ENCODE data around the gene ANKRD45. TPM values are rescaled to one million over a fixed set of nuclear protein-coding genes. Genes with fewer than 3 reads are reported as not detected.

ANKRD45 gene
- total and polyA plus RNA-seq, 2 of the 8 experiments (the other 6 are each of a cell fraction or from before 2014, with no cell fraction given), result 0.41 to 2.8 TPM

DNA sequence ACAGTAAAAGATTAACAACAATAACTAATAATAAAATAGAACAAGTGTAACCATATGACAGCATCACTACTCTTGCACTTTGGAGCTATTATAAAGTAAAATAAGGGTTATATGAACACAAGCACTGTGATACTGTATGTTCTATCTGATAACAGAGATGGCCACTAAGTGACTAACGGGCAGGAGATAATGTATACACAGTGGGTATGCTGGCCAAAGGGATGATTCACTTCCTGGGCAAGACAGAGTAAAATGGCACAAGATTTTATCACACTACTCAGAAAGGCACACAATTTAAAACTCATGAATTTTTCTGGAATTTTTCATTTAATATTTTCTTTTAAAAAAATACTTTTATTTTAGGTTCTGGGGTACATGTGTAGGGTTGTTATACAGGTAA is 79.1 kb downstream of the ANKRD45 start:
- no peak overlapping the region for H2BK20ac ChIP-seq (ENCODE audit: low read length)
- H3K4me2 ChIP-seq (ENCODE audit: insufficient read depth in 1 of 2, low read depth in 2 of 2, low read length in 2 of 2), result no peak overlapping the region
- H3K23me2 ChIP-seq (ENCODE audit: low read depth, low read length), result no peaks in the 10 kb centered on the region
- H3K4me3 ChIP-seq (ENCODE audit: extremely low read depth in 1 of 4, insufficient read depth in 2 of 4, low read depth in 3 of 4, low read length in 4 of 4), result no peak overlapping the region
- no peak overlapping the region for H2BK5ac ChIP-seq (ENCODE audit: low read depth, low read length)
- no peak overlapping the region for H3K4ac ChIP-seq (replicated peaks; ENCODE audit: insufficient read length, low read depth, low read length)
- no peak overlapping the region for H3K18ac ChIP-seq (ENCODE audit: extremely low read depth, low read length)
- H3K4me1 ChIP-seq (replicated peaks in 1 of 4; ENCODE audit: control insufficient read depth in 3 of 4, insufficient read depth in 4 of 4, low read length in 3 of 4), result no peaks in the 10 kb centered on the region
- H2BK15ac ChIP-seq (ENCODE audit: low read length), result no peak overlapping the region
- 79% methylated on average over 1 of the region's 1 CpG; no CpG with 5 or more reads in 1 of the 2 experiments for WGBS, 2 experiments (ENCODE audit: extremely low coverage in 1 of 2, insufficient coverage in 1 of 2, insufficient read length in 1 of 2, insufficient replicate concordance in 2 of 2, low coverage in 1 of 2, low lambda C conversion rate in 2 of 2, missing lambda C conversion rate in 1 of 2)
- H2AK5ac ChIP-seq (ENCODE audit: low read depth, low read length), result no peak overlapping the region
- no peaks in the 10 kb centered on the region for H3K36me3 ChIP-seq (ENCODE audit: control insufficient read depth in 2 of 4, insufficient read depth in 4 of 4, low read length in 3 of 4)
- no peak overlapping the region for H2BK12ac ChIP-seq (ENCODE audit: low read depth, low read length)
- POLR2A ChIA-PET (ENCODE audit: partially characterized antibody), result no interaction called here
- FAIRE-seq (no peak), DNase-seq (ENCODE audit: low read depth in 1 of 2, low spot score in 2 of 2) (no peak)
- no peaks in the 10 kb centered on the region for H3K9me3 ChIP-seq (ENCODE audit: insufficient read depth in 2 of 2, low read depth in 1 of 2, low read length in 1 of 2)
- H3K9ac ChIP-seq (replicated peaks in 1 of 4; ENCODE audit: extremely low read depth in 1 of 4, low read depth in 3 of 4, low read length in 3 of 4), result no peak overlapping the region
- no peak overlapping the region for H4K91ac ChIP-seq (replicated peaks; ENCODE audit: insufficient read length, low read length)
- no peaks in the 10 kb centered on the region for H3K27me3 ChIP-seq (replicated peaks in 1 of 4; ENCODE audit: control insufficient read depth in 3 of 4, extremely low read depth in 1 of 4, insufficient read depth in 3 of 4, low read length in 3 of 4)
- no peak overlapping the region for H4K5ac ChIP-seq (ENCODE audit: insufficient read length, low read depth, low read length)
- CTCF ChIA-PET (ENCODE audit: partially characterized antibody), result no interaction called here
- no peak overlapping the region for H3K14ac ChIP-seq (ENCODE audit: insufficient read length)
- no peak overlapping the region for H2BK120ac ChIP-seq (replicated peaks; ENCODE audit: low read depth, low read length)
- no peaks in the 10 kb centered on the region for H4K20me1 ChIP-seq (replicated peaks in 1 of 2; ENCODE audit: control insufficient read depth in 1 of 2, insufficient read depth in 2 of 2, low read length in 2 of 2)
- no peak overlapping the region for H3K27ac ChIP-seq (ENCODE audit: low read depth, low read length)
- H3K79me2 ChIP-seq (ENCODE audit: control insufficient read depth in 1 of 2, insufficient read depth in 2 of 2, low read length in 2 of 2), result no peaks in the 10 kb centered on the region
- no peaks in the 10 kb centered on the region for H3K79me1 ChIP-seq (ENCODE audit: low read depth, low read length)
- H2AFZ ChIP-seq (ENCODE audit: low read length), result no peak overlapping the region
- H4K8ac ChIP-seq (ENCODE audit: extremely low read depth, insufficient read depth, low read length), result no peak overlapping the region
- H3K23ac ChIP-seq (ENCODE audit: insufficient read length), result no peak overlapping the region
- H3K56ac ChIP-seq (replicated peaks; ENCODE audit: insufficient read length, low read depth, low read length), result no peak overlapping the region
- TF ChIP-seq CHD2 (IDR thresholded peaks at IDR 0.05; ENCODE audit: low read length), result no peak
- TF ChIP-seq YY1 (IDR thresholded peaks at IDR 0.05; ENCODE audit: low read depth, low read length), result no peak
- no peak for TF ChIP-seq SIRT6 (IDR thresholded peaks at IDR 0.05; ENCODE audit: low read length)
- no peak for TF ChIP-seq CTBP2 (IDR thresholded peaks at IDR 0.05; ENCODE audit: borderline replicate concordance, insufficient read depth, insufficient read length, low read length)
- TF ChIP-seq SIN3A (conservative IDR thresholded peaks at IDR 0.05 in 1 of 2, IDR thresholded peaks at IDR 0.05 in 1 of 2; ENCODE audit: low read depth in 1 of 2, low read length in 2 of 2), result no peak
- no peak for TF ChIP-seq HDAC2 (IDR thresholded peaks at IDR 0.05; ENCODE audit: borderline replicate concordance in 1 of 2, low read depth in 2 of 2, low read length in 2 of 2)
- TF ChIP-seq SAP30 (IDR thresholded peaks at IDR 0.05; ENCODE audit: insufficient read depth, insufficient replicate concordance, low read length), result no peak
- no peak for TF ChIP-seq KDM1A (IDR thresholded peaks at IDR 0.05; ENCODE audit: borderline replicate concordance, low read length)
- TF ChIP-seq RNF2 (IDR thresholded peaks at IDR 0.05; ENCODE audit: borderline replicate concordance, low read depth, low read length, missing control alignments, poor library complexity, severe bottlenecking), result no peak
- TF ChIP-seq CREB1 (IDR thresholded peaks at IDR 0.05), result no peak
- TF ChIP-seq JUN (IDR thresholded peaks at IDR 0.05; ENCODE audit: low read depth, low read length), result no peak
- TF ChIP-seq PHF8 (conservative IDR thresholded peaks at IDR 0.05; ENCODE audit: low read depth, low read length), result no peak
- TF ChIP-seq POLR2A (IDR thresholded peaks at IDR 0.05; ENCODE audit: control extremely low read depth in 1 of 2, low read depth in 2 of 2, low read length in 2 of 2), result no peak
- TF ChIP-seq SUZ12 (IDR thresholded peaks at IDR 0.05; ENCODE audit: low read length), result no peak
